Nucleus accumbens (tissue), 56 donors: ENCODE measurements around the gene PADI3.

Experiments
- DNase-seq, 56 donors: peaks; one replicate each; lab custom pipeline; 2025; lab: John Stamatoyannopoulos, UW

PADI3 gene

GRCh38 chr1:17292299-17293160, 43.6 kb downstream of the PADI3 start:
- no peak for DNase-seq

DNA sequence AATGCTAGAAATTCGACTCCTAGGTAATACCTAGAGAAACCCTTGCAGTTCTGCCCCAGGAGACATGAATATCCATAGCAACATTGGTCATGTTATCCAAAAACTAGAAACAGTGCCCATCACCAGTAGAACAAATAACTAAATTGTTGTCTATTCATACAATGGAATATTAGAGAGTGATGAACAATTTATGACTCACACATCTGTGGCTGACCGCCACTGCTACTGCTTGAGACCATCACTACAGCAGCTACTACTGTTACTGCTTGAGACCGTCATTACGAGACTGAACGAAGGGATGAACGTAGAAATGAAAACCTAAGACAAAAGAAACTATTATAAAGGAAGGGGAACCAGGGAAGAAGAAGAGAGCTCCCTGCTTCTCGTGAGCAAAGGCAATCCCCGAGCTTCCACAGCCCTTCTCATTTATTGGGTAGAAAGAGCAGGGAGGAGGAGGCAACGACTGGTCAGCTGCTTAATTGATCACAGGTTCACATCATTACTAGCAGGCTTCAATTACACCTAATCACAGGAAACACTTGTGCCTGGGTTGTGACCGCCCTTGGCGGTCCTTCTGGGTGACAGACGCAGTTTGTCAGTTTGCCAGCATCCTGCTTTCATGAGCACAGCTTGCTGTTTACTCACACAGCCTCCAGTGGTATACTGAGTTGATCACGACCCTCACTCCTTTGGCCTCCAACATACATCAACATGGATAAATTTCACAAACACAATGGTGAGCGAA, 45.0 kb downstream of the PADI3 start:
- no peak for DNase-seq

GRCh38 chr1:17295292-17295691, 46.4 kb downstream of the PADI3 start:
- DNase-seq: no peak

DNA sequence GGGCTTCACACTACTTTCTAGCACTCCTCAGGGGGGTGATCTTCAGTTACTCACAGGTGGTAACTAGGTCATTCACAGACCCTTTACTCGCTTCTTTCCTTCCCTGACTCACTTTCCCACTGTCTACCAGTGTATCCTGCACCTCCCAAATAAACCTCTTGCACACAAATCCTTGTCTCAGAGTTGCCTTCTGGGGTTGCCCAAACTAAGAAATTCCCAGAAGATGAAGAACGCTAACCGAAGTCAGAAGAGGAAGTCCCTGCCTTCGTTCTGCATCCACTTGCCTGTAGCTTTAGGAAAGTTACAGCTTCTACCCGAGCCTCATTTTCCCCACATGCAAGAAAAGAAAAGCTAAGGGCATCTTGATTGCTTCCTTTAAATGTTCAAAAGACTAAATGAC, 47.2 kb downstream of the PADI3 start:
- DNase-seq: no peak

- no peak for DNase-seq
Observed at GRCh38 chr1:17297991-17298390, 49.1 kb downstream of the PADI3 start.

DNA sequence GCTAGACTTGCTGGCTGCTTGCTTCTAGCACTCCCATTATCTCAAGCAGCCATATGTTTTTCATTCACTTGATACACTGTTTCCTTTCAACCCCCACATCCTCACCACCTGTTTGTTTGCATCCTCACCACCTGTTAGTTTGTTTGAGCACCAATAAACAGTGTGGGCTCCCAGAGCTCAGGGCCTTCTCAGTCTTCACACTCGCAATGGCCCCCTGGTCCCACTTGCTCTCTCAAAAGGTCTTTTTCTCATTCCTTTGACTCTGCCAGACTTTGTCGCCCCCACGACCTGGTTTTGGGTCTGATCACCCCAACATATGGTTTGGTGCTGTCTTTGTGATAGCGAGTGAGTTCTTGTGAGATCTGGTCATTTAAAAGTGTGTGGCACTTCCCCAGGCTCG, 52.9 kb downstream of the PADI3 start:
- no peak for DNase-seq

GRCh38 chr1:17304151-17304825, 55.4 kb downstream of the PADI3 start:
- DNase-seq: no peak

DNA sequence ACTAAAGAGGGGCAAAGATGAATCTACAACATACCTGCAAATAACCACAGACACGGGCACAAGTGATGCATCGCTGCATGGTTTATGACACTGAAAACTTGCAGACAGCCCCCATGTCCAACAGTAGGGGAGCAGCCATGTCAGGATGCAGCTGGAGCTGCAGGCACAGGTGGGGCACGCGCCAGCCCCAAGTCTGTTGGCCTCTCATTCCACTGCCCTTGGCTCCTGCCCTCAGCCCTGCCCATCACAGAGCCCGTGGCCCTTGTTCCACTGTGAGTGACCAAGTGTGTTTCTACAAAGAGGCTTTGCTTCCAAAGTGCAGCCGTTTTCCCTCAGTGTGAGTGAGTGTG, 55.9 kb downstream of the PADI3 start:
- no peak for DNase-seq

- DNase-seq: no peak
Observed at GRCh38 chr1:17305576-17306095, 56.7 kb downstream of the PADI3 start.

- DNase-seq: no peak
Observed at GRCh38 chr1:17306407-17306806, 57.5 kb downstream of the PADI3 start.

- no peak for DNase-seq
Observed at GRCh38 chr1:17306921-17307320, 58.0 kb downstream of the PADI3 start.

- DNase-seq: no peak
Observed at GRCh38 chr1:17307329-17307728, 58.4 kb downstream of the PADI3 start.

GRCh38 chr1:17307946-17308345, 59.0 kb downstream of the PADI3 start, which contains the start of gene PADI4:
PADI4 (plus strand) TSS chr1:17308197; CDS start chr1:17308223, 26 bp downstream.
- DNase-seq: no peak

DNA sequence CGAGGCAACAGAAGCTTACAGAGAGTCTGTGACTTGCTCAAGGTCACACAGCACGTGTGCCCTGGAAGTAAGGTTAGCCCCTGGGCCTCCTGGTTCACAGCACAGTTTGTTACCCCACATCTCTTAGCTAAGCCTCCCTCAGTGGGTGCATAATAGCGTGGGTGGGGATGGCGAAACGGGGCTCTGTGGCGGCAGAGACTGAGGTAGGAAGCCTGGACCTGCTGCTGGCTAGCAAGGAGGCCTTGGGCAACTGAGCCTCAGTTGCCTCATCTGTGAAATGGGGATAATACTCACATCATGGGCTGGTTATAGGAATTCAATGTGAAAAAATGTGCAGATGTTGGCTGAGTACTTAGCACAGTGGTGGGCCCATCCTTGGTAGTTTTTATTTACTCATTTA, 59.7 kb downstream of the PADI3 start:
- DNase-seq: no peak

DNA sequence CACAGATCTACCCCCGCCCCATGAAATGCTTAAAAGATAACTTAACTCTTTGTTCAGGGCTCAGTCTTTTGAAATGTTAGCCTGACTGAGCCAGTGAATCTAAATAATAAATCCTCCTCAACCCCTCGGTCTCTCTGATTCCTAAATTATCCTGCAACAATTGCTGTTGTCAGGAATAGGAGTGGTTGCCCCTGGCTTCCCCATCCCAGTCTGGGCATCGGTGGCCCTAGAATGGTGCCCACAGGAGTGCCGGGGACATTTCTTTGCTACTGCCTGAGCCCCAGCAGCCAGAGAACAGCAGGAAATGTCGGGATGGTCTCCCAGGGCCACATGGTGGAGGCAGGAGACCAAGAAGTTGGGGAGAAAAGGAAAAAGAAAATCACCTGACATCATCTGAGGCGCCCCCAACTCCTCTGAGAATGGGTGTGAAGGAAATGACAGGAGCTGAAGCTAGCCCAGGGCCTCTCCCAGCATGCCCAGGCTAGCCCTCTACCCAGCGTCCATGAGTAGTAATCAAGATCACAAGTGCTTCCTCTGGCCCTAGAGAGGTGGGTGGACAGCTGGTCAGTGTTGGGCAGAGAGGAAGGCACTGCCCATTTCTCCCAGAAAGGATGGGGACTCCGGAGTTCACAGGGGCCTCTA, 60.6 kb downstream of the PADI3 start:
- no peak for DNase-seq

GRCh38 chr1:17310068-17310640, 61.3 kb downstream of the PADI3 start:
- DNase-seq: no peak

DNA sequence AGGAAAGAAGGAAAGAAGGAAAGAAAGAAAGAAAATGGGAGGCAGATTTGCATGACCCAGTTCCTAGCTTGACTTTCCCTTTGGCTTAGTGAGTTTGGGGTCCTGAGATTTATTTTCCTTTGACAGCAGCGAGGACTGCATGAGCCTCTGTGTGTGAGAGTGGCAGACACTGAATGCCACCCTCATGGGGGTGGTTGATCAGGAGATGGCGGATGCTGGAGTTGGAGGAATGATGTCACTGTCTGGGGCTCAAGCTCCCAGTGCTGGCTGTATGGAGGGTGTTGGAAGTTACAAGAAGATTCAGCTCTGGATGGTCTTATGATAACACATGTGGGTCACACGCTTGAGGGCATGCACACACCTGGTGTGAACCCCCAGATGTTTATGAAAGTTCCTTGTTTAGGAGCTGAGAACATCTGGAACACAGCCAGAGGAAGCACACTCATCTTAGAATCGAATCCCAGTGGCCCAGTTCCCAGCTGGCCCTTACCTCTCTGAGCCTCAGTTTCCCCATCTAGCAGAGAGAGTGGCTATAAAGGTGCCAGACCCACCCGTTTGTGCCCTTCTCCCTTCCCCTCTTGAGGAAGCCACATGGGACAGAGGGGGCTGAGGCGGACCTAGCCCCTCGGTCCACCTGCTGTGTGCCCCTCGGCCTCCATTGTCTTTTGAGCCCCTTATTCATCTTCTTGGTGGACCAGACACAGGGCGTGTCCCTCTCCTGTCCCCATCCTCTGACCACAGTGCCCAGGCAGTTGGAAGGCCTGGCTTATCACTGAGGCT, 64.8 kb downstream of the PADI3 start:
- DNase-seq: no peak

GRCh38 chr1:17314491-17314971, 65.6 kb downstream of the PADI3 start:
- DNase-seq: no peak

- DNase-seq: no peak
Observed at GRCh38 chr1:17315542-17316130, 66.7 kb downstream of the PADI3 start.
